ENCODE measurements around the gene PLXDC1. TPM values are rescaled to one million over a fixed set of nuclear protein-coding genes. Genes with fewer than 3 reads are reported as not detected.

PLXDC1 gene
- total and polyA plus RNA-seq, 2 experiments from 2014 or later = 0.28 to 0.91 TPM

DNA sequence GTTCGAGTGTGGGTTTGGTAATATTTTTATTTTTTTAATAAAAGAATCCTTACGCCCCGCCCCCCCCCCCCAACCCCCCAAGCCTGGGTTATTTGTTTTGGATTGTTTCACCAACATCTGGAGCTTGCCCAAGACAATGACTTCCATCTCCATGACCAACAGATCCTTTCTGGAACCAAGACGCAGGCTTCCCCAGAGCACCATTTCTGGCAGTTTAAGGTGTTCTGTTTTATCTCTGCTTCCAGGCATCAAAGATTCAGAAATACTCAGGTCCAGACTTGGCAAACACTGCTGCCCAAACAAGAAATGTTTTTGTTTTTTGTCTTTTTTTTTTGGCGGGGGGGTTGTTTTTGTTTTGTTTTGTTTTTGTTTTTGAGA, 56.1 kb downstream of the PLXDC1 start:
- DNase-seq (ENCODE audit: low spot score) (no peak), ATAC-seq (no peak)
- no peaks in the 10 kb centered on the region for H4K20me1 ChIP-seq (replicated peaks; ENCODE audit: insufficient read depth)
- TF ChIP-seq, protein P1, sequence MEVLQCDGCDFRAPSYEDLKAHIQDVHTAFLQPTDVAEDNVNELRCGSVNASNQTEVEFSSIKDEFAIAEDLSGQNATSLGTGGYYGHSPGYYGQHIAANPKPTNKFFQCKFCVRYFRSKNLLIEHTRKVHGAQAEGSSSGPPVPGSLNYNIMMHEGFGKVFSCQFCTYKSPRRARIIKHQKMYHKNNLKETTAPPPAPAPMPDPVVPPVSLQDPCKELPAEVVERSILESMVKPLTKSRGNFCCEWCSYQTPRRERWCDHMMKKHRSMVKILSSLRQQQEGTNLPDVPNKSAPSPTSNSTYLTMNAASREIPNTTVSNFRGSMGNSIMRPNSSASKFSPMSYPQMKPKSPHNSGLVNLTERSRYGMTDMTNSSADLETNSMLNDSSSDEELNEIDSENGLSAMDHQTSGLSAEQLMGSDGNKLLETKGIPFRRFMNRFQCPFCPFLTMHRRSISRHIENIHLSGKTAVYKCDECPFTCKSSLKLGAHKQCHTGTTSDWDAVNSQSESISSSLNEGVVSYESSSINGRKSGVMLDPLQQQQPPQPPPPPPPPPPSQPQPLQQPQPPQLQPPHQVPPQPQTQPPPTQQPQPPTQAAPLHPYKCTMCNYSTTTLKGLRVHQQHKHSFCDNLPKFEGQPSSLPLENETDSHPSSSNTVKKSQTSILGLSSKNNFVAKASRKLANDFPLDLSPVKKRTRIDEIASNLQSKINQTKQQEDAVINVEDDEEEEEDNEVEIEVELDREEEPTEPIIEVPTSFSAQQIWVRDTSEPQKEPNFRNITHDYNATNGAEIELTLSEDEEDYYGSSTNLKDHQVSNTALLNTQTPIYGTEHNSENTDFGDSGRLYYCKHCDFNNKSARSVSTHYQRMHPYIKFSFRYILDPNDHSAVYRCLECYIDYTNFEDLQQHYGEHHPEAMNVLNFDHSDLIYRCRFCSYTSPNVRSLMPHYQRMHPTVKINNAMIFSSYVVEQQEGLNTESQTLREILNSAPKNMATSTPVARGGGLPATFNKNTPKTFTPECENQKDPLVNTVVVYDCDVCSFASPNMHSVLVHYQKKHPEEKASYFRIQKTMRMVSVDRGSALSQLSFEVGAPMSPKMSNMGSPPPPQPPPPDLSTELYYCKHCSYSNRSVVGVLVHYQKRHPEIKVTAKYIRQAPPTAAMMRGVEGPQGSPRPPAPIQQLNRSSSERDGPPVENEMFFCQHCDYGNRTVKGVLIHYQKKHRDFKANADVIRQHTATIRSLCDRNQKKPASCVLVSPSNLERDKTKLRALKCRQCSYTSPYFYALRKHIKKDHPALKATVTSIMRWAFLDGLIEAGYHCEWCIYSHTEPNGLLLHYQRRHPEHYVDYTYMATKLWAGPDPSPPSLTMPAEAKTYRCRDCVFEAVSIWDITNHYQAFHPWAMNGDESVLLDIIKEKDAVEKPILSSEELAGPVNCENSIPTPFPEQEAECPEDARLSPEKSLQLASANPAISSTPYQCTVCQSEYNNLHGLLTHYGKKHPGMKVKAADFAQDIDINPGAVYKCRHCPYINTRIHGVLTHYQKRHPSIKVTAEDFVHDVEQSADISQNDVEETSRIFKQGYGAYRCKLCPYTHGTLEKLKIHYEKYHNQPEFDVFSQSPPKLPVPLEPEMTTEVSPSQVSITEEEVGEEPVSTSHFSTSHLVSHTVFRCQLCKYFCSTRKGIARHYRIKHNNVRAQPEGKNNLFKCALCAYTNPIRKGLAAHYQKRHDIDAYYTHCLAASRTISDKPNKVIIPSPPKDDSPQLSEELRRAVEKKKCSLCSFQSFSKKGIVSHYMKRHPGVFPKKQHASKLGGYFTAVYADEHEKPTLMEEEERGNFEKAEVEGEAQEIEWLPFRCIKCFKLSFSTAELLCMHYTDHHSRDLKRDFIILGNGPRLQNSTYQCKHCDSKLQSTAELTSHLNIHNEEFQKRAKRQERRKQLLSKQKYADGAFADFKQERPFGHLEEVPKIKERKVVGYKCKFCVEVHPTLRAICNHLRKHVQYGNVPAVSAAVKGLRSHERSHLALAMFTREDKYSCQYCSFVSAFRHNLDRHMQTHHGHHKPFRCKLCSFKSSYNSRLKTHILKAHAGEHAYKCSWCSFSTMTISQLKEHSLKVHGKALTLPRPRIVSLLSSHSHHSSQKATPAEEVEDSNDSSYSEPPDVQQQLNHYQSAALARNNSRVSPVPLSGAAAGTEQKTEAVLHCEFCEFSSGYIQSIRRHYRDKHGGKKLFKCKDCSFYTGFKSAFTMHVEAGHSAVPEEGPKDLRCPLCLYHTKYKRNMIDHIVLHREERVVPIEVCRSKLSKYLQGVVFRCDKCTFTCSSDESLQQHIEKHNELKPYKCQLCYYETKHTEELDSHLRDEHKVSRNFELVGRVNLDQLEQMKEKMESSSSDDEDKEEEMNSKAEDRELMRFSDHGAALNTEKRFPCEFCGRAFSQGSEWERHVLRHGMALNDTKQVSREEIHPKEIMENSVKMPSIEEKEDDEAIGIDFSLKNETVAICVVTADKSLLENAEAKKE (CRISPR knock-in tag; IDR thresholded peaks at IDR 0.05) = no peak
- TF ChIP-seq EZH2phosphoT487 (IDR thresholded peaks at IDR 0.05; ENCODE audit: unreplicated experiment) (no peak), STAT1 (IDR thresholded peaks at IDR 0.05; ENCODE audit: unreplicated experiment) (no peak), POLR2AphosphoS5 (IDR thresholded peaks at IDR 0.05; ENCODE audit: low read depth) (no peak), NANOG (IDR thresholded peaks at IDR 0.05; ENCODE audit: borderline replicate concordance) (no peak), EZH2 (IDR thresholded peaks at IDR 0.05; ENCODE audit: low read depth, unreplicated experiment) (no peak)
- TF ChIP-seq, protein P2, sequence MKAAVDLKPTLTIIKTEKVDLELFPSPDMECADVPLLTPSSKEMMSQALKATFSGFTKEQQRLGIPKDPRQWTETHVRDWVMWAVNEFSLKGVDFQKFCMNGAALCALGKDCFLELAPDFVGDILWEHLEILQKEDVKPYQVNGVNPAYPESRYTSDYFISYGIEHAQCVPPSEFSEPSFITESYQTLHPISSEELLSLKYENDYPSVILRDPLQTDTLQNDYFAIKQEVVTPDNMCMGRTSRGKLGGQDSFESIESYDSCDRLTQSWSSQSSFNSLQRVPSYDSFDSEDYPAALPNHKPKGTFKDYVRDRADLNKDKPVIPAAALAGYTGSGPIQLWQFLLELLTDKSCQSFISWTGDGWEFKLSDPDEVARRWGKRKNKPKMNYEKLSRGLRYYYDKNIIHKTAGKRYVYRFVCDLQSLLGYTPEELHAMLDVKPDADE (IDR thresholded peaks at IDR 0.05) = no peak
- H3K27ac ChIP-seq (ENCODE audit: low read depth) = no peak overlapping the region
- Mint-ChIP-seq H3K27me3 (ENCODE audit: insufficient read depth, low read depth, poor library complexity) (peaks cover 3% of the 10 kb centered on the region), H3K27ac (no peak overlapping the region), H3K9me3 (no peaks in the 10 kb centered on the region; the same call in 2 of the 3 replicates), H3K4me1 (peaks cover 30% of the 10 kb centered on the region), H3K36me3 (ENCODE audit: low read depth) (no peaks in the 10 kb centered on the region), H3K4me3 (no peak overlapping the region)
- no peaks in the 10 kb centered on the region for H3K9me2 ChIP-seq (ENCODE audit: insufficient read depth)
- H3K79me2 ChIP-seq (replicated peaks; ENCODE audit: insufficient read depth) = no peaks in the 10 kb centered on the region
- no peaks in the 10 kb centered on the region for H3K36me3 ChIP-seq (ENCODE audit: insufficient read depth)
- no peak overlapping the region for H3K4me3 ChIP-seq
- H3K4me2 ChIP-seq = no peak overlapping the region
- no peaks in the 10 kb centered on the region for H3K4me1 ChIP-seq (ENCODE audit: insufficient read depth)
- no peaks in the 10 kb centered on the region for H3F3A ChIP-seq (replicated peaks; ENCODE audit: low read depth)
- H3K27me3 ChIP-seq (ENCODE audit: insufficient read depth) = no peaks in the 10 kb centered on the region
- no peak overlapping the region for H2AFZ ChIP-seq
